Mesothelial cell of epicardium (in vitro differentiated cells): ENCODE results near the gene MYH7. TPM values are rescaled to one million over a fixed set of nuclear protein-coding genes. Genes with fewer than 3 reads are reported as not detected.

Source experiments
- DNase-seq, 2 experiments: peaks; one replicate each; pipeline ENCODE4 v3.0.0; 2021; ENCODE audit warnings: low spot score in 2 of 2; ENCODE audit not compliant: unreplicated experiment in 2 of 2
- H3K27ac Mint-ChIP-seq: 2 replicates; pipeline ENCODE4 v1.8.0; 2021; ENCODE audit warnings: mixed read lengths
- H3K27me3 Mint-ChIP-seq: 2 replicates; pipeline ENCODE4 v1.8.0; 2021; ENCODE audit warnings: low read depth, mixed read lengths
- H3K36me3 Mint-ChIP-seq: 2 replicates; pipeline ENCODE4 v1.8.0; 2021; ENCODE audit warnings: mixed read lengths
- H3K4me1 Mint-ChIP-seq: 2 replicates; pipeline ENCODE4 v1.8.0; 2021; ENCODE audit warnings: mixed read lengths
- H3K4me3 Mint-ChIP-seq: 2 replicates; pipeline ENCODE4 v1.8.0; 2021; ENCODE audit warnings: mild to moderate bottlenecking, moderate library complexity, mixed read lengths
- H3K9me3 Mint-ChIP-seq: 2 replicates; pipeline ENCODE4 v1.8.0; 2021; ENCODE audit warnings: mixed read lengths
- total RNA-seq: library from RNA; stranded (reverse); gene quantifications from 3 replicates; pipeline ENCODE4 v1.2.1, GENCODE V29; 2021
- TF ChIP-seq, protein P1 (sequence below): fragments of 200-600 bp; sonication (generic); IDR thresholded peaks from one replicate; pipeline ENCODE4 v1.5.0; 2021; ENCODE audit warnings: antibody characterized with exemption; ENCODE audit not compliant: unreplicated experiment

Gene MYH7
- total RNA-seq, 1 donor from 2014 or later, result not detected

DNA sequence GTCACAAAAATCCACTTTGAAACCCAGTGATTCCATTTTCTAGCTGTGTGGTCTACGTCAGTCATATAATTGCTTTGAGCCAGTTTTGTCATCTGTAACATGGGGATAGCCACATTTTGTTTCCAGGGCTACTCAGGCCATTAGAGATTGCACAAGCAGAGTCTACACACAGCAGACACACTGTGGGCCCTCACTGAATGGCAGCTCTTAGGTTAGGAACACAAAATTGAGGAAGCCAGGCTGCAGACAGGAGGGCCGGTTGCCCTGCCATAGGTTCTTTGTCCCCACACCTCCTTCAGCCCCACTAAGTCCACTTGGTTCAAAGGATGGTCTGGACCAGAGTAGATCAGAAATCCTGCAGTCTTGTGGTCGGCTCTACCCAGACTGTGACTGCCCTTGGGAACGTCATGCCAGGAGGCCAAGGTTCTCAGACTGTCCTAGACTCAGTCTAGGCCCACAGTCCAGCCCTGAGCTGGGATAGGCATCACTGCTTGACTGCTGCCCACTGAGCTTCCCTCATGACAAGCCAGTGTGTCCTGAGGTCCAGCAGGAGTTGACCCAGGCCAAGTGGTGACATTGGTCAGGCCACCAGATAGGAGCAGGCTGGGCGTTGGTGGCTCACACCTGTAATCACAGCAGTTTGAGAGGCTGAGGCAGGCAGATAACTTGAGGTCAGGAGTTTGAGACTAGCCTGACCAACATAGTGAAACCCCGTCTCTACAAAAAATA is 3.8 kb upstream of the MYH7 start:
- no peak overlapping the region for H3K27ac Mint-ChIP-seq
- H3K9me3 Mint-ChIP-seq, result no peaks in the 10 kb centered on the region
- DNase-seq, result peak in 1 of 2 experiments; percentile 19
- H3K36me3 Mint-ChIP-seq, result no peaks in the 10 kb centered on the region
- H3K4me1 Mint-ChIP-seq, result peaks cover 21% of the 10 kb centered on the region
- TF ChIP-seq, protein P1, sequence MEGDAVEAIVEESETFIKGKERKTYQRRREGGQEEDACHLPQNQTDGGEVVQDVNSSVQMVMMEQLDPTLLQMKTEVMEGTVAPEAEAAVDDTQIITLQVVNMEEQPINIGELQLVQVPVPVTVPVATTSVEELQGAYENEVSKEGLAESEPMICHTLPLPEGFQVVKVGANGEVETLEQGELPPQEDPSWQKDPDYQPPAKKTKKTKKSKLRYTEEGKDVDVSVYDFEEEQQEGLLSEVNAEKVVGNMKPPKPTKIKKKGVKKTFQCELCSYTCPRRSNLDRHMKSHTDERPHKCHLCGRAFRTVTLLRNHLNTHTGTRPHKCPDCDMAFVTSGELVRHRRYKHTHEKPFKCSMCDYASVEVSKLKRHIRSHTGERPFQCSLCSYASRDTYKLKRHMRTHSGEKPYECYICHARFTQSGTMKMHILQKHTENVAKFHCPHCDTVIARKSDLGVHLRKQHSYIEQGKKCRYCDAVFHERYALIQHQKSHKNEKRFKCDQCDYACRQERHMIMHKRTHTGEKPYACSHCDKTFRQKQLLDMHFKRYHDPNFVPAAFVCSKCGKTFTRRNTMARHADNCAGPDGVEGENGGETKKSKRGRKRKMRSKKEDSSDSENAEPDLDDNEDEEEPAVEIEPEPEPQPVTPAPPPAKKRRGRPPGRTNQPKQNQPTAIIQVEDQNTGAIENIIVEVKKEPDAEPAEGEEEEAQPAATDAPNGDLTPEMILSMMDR, result no peak
- peaks cover 39% of the 10 kb centered on the region for H3K27me3 Mint-ChIP-seq
- H3K4me3 Mint-ChIP-seq, result no peak overlapping the region

DNA sequence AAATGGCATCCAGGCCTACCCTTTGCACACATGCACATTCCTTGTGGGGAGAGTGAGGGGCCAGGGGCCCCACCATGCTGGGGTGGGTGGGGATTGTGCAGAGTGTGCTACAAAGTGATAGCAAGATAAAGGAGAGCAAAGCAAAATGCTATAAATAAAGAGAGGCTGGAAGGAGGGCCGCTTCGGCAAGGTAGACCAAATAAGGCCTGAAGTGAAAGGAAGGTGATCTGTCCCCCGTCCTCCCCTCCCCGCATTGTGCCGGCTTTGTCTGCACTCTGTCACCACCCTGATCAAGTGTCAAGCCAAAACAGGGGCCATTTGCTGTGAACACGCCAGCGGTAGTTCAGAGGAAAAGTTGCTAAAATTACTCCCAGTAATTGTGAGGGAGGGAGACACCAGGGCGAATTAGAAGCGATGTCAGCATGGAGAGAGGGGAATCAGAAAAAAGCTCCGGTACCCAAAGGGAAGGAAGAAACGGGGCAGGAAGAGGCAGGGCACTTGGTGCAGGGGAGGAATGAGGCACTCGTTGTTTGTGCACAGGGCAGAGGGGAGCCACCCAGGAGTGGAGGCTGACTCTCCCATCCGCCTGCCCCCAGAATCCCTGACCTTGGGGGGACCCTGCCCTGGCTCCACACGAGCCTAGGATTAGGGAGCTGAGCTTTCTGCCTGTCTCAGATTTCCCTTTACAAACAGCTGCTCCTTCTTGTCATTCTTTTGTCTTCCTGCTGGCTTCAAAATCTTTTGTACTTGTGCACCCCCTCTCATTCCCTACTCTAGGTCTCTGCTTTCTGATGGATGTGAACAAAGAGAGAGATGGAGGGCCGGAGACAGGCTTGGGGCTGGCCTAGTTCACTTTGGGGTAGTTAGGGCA is 2.9 kb upstream of the MYH7 start:
- H3K27ac Mint-ChIP-seq, result peak overlapping the region; percentile 75
- H3K4me3 Mint-ChIP-seq, result no peak overlapping the region
- TF ChIP-seq, protein P1, result no peak
- DNase-seq, result peak in 1 of 2 experiments; percentile 38
- H3K9me3 Mint-ChIP-seq, result no peaks in the 10 kb centered on the region
- H3K4me1 Mint-ChIP-seq, result peaks cover 21% of the 10 kb centered on the region
- H3K36me3 Mint-ChIP-seq, result no peaks in the 10 kb centered on the region
- peaks cover 39% of the 10 kb centered on the region for H3K27me3 Mint-ChIP-seq

DNA sequence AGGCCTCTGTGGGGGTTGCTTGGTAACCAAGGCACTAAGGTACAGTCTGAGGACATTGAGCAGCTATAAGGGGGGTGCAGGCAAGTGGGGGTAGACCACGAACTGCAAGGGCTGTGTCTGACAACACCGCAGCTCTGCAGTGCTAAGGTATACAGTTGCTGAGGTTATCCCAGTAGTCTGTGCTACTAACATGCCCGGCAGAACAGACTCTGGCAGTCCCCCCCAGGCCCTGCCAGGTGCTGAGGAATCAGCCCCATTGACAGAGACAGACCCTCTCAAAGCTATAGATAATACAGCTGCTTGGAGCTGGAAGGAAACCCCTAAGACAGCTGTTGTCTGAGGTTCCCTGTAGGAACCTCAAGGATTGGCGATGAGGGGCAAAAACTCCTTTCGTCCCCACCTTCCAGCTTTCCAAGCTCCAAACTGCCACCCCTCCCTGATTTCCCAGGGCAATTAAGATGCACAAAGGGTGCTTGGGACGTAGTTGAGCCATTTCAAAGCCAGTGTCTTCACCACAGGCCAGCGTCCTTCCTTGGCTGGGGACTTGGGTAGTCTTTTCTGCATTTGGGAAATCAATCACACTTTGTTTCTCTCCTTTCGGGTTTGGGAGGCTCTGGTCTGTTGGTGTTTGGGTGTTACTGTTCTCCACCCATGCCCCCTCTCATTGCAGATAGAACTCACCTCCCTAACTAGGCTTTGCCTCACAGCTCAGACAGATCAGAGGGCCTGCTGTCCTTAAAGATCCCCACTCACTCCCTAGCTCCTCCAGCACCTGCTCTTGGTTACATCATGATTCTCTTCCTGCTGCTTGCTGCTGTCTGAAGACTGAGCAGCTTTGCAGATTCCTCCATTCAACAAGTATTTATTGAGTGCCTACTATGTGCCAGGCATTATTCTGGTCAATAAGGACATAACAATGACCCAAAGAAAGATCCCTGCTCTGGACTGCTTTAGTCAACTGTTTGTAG is 2.0 kb upstream of the MYH7 start:
- peaks cover 37% of the 10 kb centered on the region for H3K27me3 Mint-ChIP-seq
- TF ChIP-seq, protein P1, result no peak
- peak in 1 of 2 experiments; percentile 14 for DNase-seq
- H3K9me3 Mint-ChIP-seq, result no peaks in the 10 kb centered on the region
- H3K4me3 Mint-ChIP-seq, result no peak overlapping the region
- peaks cover 21% of the 10 kb centered on the region for H3K4me1 Mint-ChIP-seq
- H3K27ac Mint-ChIP-seq, result peak overlapping the region; percentile 34
- H3K36me3 Mint-ChIP-seq, result no peaks in the 10 kb centered on the region

DNA sequence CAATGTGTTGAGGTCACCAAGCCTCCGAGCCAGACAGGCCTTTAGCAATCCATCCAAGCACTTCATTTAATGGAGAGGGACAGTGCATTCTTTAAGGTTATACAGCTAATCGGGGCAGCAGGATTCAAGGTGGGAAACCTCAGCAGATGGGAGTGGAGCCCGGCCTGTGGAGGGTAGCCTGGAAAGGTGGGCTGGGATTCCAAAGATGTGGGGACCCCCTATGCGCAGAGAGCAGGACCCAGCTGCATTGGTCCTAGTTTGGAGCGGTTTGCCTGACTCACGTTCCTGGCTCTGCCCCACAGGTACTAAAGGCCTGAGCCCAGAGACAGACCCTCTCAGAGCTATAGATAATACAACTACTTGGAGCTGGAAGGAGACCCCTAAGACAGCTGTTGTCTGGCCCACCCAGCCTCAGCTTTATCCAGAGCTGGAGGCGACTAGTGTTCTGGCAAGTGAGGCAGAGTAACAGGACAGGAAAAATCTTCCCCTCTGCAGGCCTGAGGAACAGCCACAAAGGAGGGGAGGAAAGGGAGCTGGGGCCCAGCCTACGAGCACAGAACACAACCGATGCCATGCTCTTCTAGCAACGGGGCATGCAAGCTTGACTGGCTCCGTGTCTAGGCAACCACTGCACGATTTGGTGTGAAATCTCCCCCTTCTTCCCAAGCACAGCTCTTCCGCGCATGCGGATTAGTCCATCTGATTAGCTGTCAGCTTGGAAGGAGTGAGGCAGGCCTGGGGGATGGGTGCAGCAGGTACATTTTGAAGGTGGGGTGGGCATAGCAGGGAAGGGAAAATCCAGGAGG is 1.1 kb upstream of the MYH7 start:
- Mint-ChIP-seq H3K4me1 (peaks cover 21% of the 10 kb centered on the region), H3K27ac (peak overlapping the region; percentile 34), H3K36me3 (no peaks in the 10 kb centered on the region), H3K27me3 (peaks cover 38% of the 10 kb centered on the region), H3K4me3 (no peak overlapping the region), H3K9me3 (no peaks in the 10 kb centered on the region)
- TF ChIP-seq, protein P1, result no peak
- DNase-seq, result peak in 1 of 2 experiments; percentile 38
